H1 (cell line): ENCODE data around the gene ZNRF3. TPM values are rescaled to one million over a fixed set of nuclear protein-coding genes. Genes with fewer than 3 reads are reported as not detected.

Source experiments
- CTCF ChIA-PET: fragments of 300-600 bp; sonication (Branson Sonifier 250); formaldehyde crosslinking; loops from one replicate; lab custom pipeline; 2021; ENCODE audit not compliant: partially characterized antibody; lab: Charles Lee
- POLR2A ChIA-PET: fragments of 300-600 bp; sonication (Branson Sonifier 250); formaldehyde crosslinking; loops from one replicate; lab custom pipeline; 2021; ENCODE audit warnings: inconsistent platforms; ENCODE audit not compliant: partially characterized antibody; lab: Charles Lee
- DNase-seq, 2 experiments: peaks; one replicate each; pipeline versions ENCODE4 v3.0.0 to v3.0.0-alpha.2; 2010 to 2022; ENCODE audit warnings: low spot score in 2 of 2, low read depth in 1 of 2, mixed read lengths in 1 of 2
- FAIRE-seq: peaks from 2 replicates; lab custom pipeline; 2011; peaks lifted over from hg19 to GRCh38; lab: Jason Lieb, UNC
- H2AFZ ChIP-seq: 2 replicates; pipeline ENCODE4 v1.8.1; 2012; ENCODE audit warnings: low read length, inconsistent platforms
- H2AK5ac ChIP-seq: 2 replicates; pipeline ENCODE4 v1.6.1; 2013; ENCODE audit warnings: low read depth, low read length
- H2BK120ac ChIP-seq: replicated peaks from 2 replicates; pipeline ENCODE3; 2013; ENCODE audit warnings: low read depth, low read length, inconsistent platforms
- H2BK12ac ChIP-seq: 2 replicates; pipeline ENCODE4 v1.6.1; 2013; ENCODE audit warnings: low read depth, low read length
- H2BK15ac ChIP-seq: 2 replicates; pipeline ENCODE4 v1.6.1; 2013; ENCODE audit warnings: low read length
- H2BK20ac ChIP-seq: 2 replicates; pipeline ENCODE4 v1.6.1; 2013; ENCODE audit warnings: low read length
- H2BK5ac ChIP-seq: 2 replicates; pipeline ENCODE4 v1.6.1; 2013; ENCODE audit warnings: low read depth, low read length
- H3K14ac ChIP-seq: 2 replicates; pipeline ENCODE4 v1.6.1; 2013; ENCODE audit warnings: inconsistent platforms; ENCODE audit not compliant: insufficient read length
- H3K18ac ChIP-seq: 2 replicates; pipeline ENCODE4 v1.6.1; 2013; ENCODE audit warnings: low read length; ENCODE audit errors: extremely low read depth
- H3K23ac ChIP-seq: 2 replicates; pipeline ENCODE4 v1.6.1; 2013; ENCODE audit warnings: inconsistent platforms; ENCODE audit not compliant: insufficient read length
- H3K23me2 ChIP-seq: 2 replicates; pipeline ENCODE4 v1.6.1; 2013; ENCODE audit warnings: low read depth, low read length
- H3K27ac ChIP-seq: 2 replicates; pipeline ENCODE4 v1.6.1; 2011; ENCODE audit warnings: low read depth, low read length, inconsistent platforms
- H3K27me3 ChIP-seq, 4 experiments: replicated peaks in 1 of 4; 1 replicate in 1 of 4; 2 replicates in 3 of 4; pipeline versions ENCODE4 v1.6.1 to v1.8.1; 2011 to 2013; ENCODE audit warnings: low read length in 3 of 4, mild to moderate bottlenecking in 3 of 4, inconsistent platforms in 2 of 4, mixed read lengths in 2 of 4, moderate library complexity in 1 of 4; ENCODE audit not compliant: control insufficient read depth in 3 of 4, insufficient read depth in 3 of 4; ENCODE audit errors: extremely low read depth in 1 of 4
- H3K36me3 ChIP-seq, 4 experiments: 2 replicates each; pipeline versions ENCODE4 v1.6.1 to v1.8.1; 2011 to 2013; ENCODE audit warnings: mild to moderate bottlenecking in 4 of 4, low read length in 3 of 4, moderate library complexity in 2 of 4, control low read depth in 1 of 4, inconsistent platforms in 1 of 4; ENCODE audit not compliant: insufficient read depth in 4 of 4, control insufficient read depth in 2 of 4
- H3K4ac ChIP-seq: replicated peaks from 2 replicates; pipeline ENCODE3; 2013; ENCODE audit warnings: low read length, low read depth, mixed read lengths, inconsistent platforms; ENCODE audit not compliant: insufficient read length
- H3K4me1 ChIP-seq, 4 experiments: replicated peaks in 1 of 4; 1 replicate in 1 of 4; 2 replicates in 3 of 4; pipeline versions ENCODE4 v1.6.1 to v1.8.1; 2011 to 2013; ENCODE audit warnings: low read length in 3 of 4, inconsistent platforms in 2 of 4, mixed read lengths in 1 of 4; ENCODE audit not compliant: insufficient read depth in 4 of 4, control insufficient read depth in 3 of 4
- H3K4me2 ChIP-seq, 2 experiments: 2 replicates each; pipeline versions ENCODE4 v1.6.1 to v1.8.1; 2011 to 2013; ENCODE audit warnings: low read depth in 2 of 2, low read length in 2 of 2, control low read depth in 1 of 2, inconsistent platforms in 1 of 2, mild to moderate bottlenecking in 1 of 2; ENCODE audit not compliant: insufficient read depth in 1 of 2
- H3K4me3 ChIP-seq, 4 experiments: fragments of 200-600, 300-600 bp in 1 of 4; sonication (generic), shearing (Covaris generic), sonication (Bioruptor Twin) in 1 of 4; 2 replicates each; pipeline versions ENCODE4 v1.5.1 to v1.8.1; 2011 to 2016; ENCODE audit warnings: low read length in 4 of 4, low read depth in 3 of 4, control low read depth in 2 of 4, inconsistent platforms in 2 of 4, mild to moderate bottlenecking in 2 of 4, mixed read lengths in 1 of 4, moderate library complexity in 1 of 4; ENCODE audit not compliant: insufficient read depth in 2 of 4; ENCODE audit errors: extremely low read depth in 1 of 4
- H3K56ac ChIP-seq: replicated peaks from 2 replicates; pipeline ENCODE3; 2013; ENCODE audit warnings: low read depth, mild to moderate bottlenecking, mixed read lengths, low read length, inconsistent platforms; ENCODE audit not compliant: insufficient read length
- H3K79me1 ChIP-seq: 2 replicates; pipeline ENCODE4 v1.6.1; 2013; ENCODE audit warnings: low read depth, low read length, control low read depth
- H3K79me2 ChIP-seq, 2 experiments: 2 replicates each; pipeline versions ENCODE4 v1.6.1 to v1.8.1; 2012 to 2013; ENCODE audit warnings: low read length in 2 of 2, mild to moderate bottlenecking in 2 of 2, inconsistent platforms in 1 of 2; ENCODE audit not compliant: insufficient read depth in 2 of 2, control insufficient read depth in 1 of 2
- H3K9ac ChIP-seq, 4 experiments: replicated peaks in 1 of 4; 1 replicate in 1 of 4; 2 replicates in 3 of 4; pipeline versions ENCODE4 v1.6.1 to v1.8.1; 2011 to 2013; ENCODE audit warnings: low read depth in 3 of 4, low read length in 3 of 4, control low read depth in 2 of 4, mild to moderate bottlenecking in 2 of 4, moderate library complexity in 2 of 4, inconsistent platforms in 1 of 4; ENCODE audit errors: extremely low read depth in 1 of 4
- H3K9me3 ChIP-seq, 2 experiments: 2 replicates each; pipeline versions ENCODE4 v1.6.1 to v1.8.1; 2012 to 2013; ENCODE audit warnings: mild to moderate bottlenecking in 2 of 2, moderate library complexity in 2 of 2, control low read depth in 1 of 2, inconsistent platforms in 1 of 2, low read depth in 1 of 2, low read length in 1 of 2, mixed read lengths in 1 of 2; ENCODE audit not compliant: insufficient read depth in 2 of 2
- H4K20me1 ChIP-seq, 2 experiments: replicated peaks in 1 of 2; 2 replicates each; pipeline versions ENCODE3 to v1.8.1; 2011 to 2013; ENCODE audit warnings: inconsistent platforms in 2 of 2, low read length in 2 of 2, mild to moderate bottlenecking in 1 of 2; ENCODE audit not compliant: insufficient read depth in 2 of 2, control insufficient read depth in 1 of 2
- H4K5ac ChIP-seq: 2 replicates; pipeline ENCODE4 v1.6.1; 2013; ENCODE audit warnings: low read length, low read depth, mixed read lengths, inconsistent platforms; ENCODE audit not compliant: insufficient read length
- H4K8ac ChIP-seq: 2 replicates; pipeline ENCODE4 v1.8.0; 2013; ENCODE audit warnings: mild to moderate bottlenecking, moderate library complexity, low read length, inconsistent platforms; ENCODE audit not compliant: insufficient read depth; ENCODE audit errors: extremely low read depth
- H4K91ac ChIP-seq: replicated peaks from 2 replicates; pipeline ENCODE3; 2013; ENCODE audit warnings: low read length, mixed read lengths, inconsistent platforms; ENCODE audit not compliant: insufficient read length
- CBX8 ChIP-seq: fragments of 300-800, 300-1000 bp; sonication (generic); IDR thresholded peaks from 2 replicates; pipeline ENCODE4 v1.7.1; 2016; ENCODE audit warnings: low read depth, low read length, borderline replicate concordance
- CEBPB ChIP-seq: IDR thresholded peaks from 2 replicates; pipeline ENCODE4 v1.6.1; 2012; ENCODE audit warnings: low read depth, low read length
- GTF2F1 ChIP-seq: IDR thresholded peaks from 2 replicates; pipeline ENCODE4 v1.6.1; 2012; ENCODE audit warnings: low read depth, low read length, improper control_type of control experiment, borderline replicate concordance
- YY1 ChIP-seq: IDR thresholded peaks from 2 replicates; pipeline ENCODE4 v1.6.1; 2011; ENCODE audit warnings: low read depth, mild to moderate bottlenecking, low read length
- WGBS, 2 experiments: shearing (Covaris generic) in 1 of 2; methylation state at CpG; one replicate each; pipeline versions ENCODE4 v1.1.6 to v1.1.7; 2013 to 2015; ENCODE audit warnings: low lambda C conversion rate in 2 of 2, mixed read lengths in 2 of 2, inconsistent platforms in 1 of 2, low coverage in 1 of 2, missing lambda C conversion rate in 1 of 2; ENCODE audit not compliant: insufficient replicate concordance in 2 of 2, insufficient coverage in 1 of 2, insufficient read length in 1 of 2; ENCODE audit errors: extremely low coverage in 1 of 2, missing lambda C conversion rate in 1 of 2; 5-methylcytosine and 5-hydroxymethylcytosine counted together
- polyA plus RNA-seq, 7 experiments: library from polyadenylated mRNA; depleted of rRNA in 3 of 7; stranded (reverse) in 5 of 7; unstranded in 2 of 7; fragments of >200 nt in 5 of 7; fragments of 200-250 nt in 2 of 7; gene quantifications; 1 replicate in 5 of 7; 2 replicates in 1 of 7; 4 replicates in 1 of 7; pipeline versions ENCODE4 v1.2.1 to v1.2.3, GENCODE V29; 2011 to 2013; ENCODE audit warnings: missing spikeins in 2 of 7, mixed read lengths in 2 of 7
- total RNA-seq: library from RNA; stranded (reverse); fragmentation: NEBNext Ultra II Directional; extraction: Animal tissue kit (Norgen Biotek cat#: 25700); gene quantifications from 2 replicates; pipeline ENCODE4 v1.2.1, GENCODE V29; 2021

Gene ZNRF3
- total and polyA plus RNA-seq, 2 of the 8 experiments (the other 6 are each of a cell fraction or from before 2014, with no cell fraction given), result 14.1 to 21.7 TPM

- ChIA-PET POLR2A (interaction anchor here (0.9 to 2.5 kb wide), 6 partner anchors 11 to 134 kb away, joined by 3 to 10 read pairs (median 6); partner anchors contain the start of gene ZNRF3), CTCF (interaction anchor here (0.8 to 2.0 kb wide), 6 partner anchors 12 to 144 kb away, joined by 3 to 11 read pairs (median 4); partner anchors contain the start of gene ZNRF3)
- Histone ChIP-seq H3K9ac (peak overlapping the region in 1 of 4 experiments; percentile 54; a peak in 2 of 7 replicates), H2AFZ (no peak overlapping the region), H3K27ac (peak overlapping the region; percentile 64; the same call in 1 of the 2 replicates), H3K56ac (no peak overlapping the region), H3K36me3 (no peaks in the 10 kb centered on the region), H4K5ac (no peak overlapping the region), H2BK120ac (peak overlapping the region; percentile 38), H4K20me1 (peaks cover 11 to 21% of the 10 kb centered on the region in 2 experiments), H4K91ac (peak overlapping the region; percentile 79), H3K23ac (no peak overlapping the region), H2BK12ac (peak overlapping the region; percentile 95), H2BK20ac (no peak overlapping the region), H3K4me2 (peak overlapping the region; percentile 45 to 52), H3K4ac (no peak overlapping the region), H3K4me1 (peaks cover 14 to 26% (median 20%) of the 10 kb centered on the region in 4 experiments), H3K9me3 (no peaks in the 10 kb centered on the region), H2BK5ac (peak overlapping the region; percentile 78), H3K79me2 (peaks cover 7 to 92% of the 10 kb centered on the region in 2 experiments), H3K18ac (no peak overlapping the region), H2BK15ac (no peak overlapping the region), H2AK5ac (peak overlapping the region; percentile 92), H3K79me1 (peaks cover 21% of the 10 kb centered on the region), H3K23me2 (no peaks in the 10 kb centered on the region), H4K8ac (no peak overlapping the region), H3K27me3 (no peaks in the 10 kb centered on the region), H3K14ac (no peak overlapping the region), H3K4me3 (no peak overlapping the region)
- FAIRE-seq, result peak; percentile 81
- TF ChIP-seq CEBPB (0 out of 2 replicates have a peak, but pooled peaks have one; percentile 36), GTF2F1 (no peak), YY1 (peak; percentile 34; the same call in 1 of the 2 replicates), CBX8 (no peak)
- no peak for DNase-seq
- WGBS, 2 experiments, result 82% methylated on average over 2 of the region's 2 CpGs; no CpG with 5 or more reads in 1 of the 2 experiments
Measured at GRCh38 chr22:28896611-28897010, 13.2 kb downstream of the ZNRF3 start.
